ENCODE data around the gene EMB.

DNA sequence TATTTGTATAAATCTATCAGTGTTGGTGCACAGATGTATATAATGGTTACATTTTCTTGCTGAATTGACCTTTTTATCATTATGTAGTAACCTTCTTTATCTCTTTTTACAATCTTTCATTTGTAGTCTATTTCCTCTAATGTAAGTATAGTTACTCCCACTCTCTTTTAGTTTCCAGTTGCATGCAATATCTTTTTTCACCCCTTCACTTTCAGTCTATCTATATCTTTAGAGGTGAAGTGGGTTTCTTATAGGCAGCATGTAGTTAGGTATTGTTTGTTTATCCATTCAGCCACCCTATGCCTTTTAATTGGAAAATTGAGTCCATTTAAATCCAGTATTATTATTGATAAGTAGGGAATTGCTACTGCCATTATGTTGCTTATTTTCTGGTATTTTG, 6.1 kb upstream of the EMB start:
- TF ChIP-seq, protein P1, sequence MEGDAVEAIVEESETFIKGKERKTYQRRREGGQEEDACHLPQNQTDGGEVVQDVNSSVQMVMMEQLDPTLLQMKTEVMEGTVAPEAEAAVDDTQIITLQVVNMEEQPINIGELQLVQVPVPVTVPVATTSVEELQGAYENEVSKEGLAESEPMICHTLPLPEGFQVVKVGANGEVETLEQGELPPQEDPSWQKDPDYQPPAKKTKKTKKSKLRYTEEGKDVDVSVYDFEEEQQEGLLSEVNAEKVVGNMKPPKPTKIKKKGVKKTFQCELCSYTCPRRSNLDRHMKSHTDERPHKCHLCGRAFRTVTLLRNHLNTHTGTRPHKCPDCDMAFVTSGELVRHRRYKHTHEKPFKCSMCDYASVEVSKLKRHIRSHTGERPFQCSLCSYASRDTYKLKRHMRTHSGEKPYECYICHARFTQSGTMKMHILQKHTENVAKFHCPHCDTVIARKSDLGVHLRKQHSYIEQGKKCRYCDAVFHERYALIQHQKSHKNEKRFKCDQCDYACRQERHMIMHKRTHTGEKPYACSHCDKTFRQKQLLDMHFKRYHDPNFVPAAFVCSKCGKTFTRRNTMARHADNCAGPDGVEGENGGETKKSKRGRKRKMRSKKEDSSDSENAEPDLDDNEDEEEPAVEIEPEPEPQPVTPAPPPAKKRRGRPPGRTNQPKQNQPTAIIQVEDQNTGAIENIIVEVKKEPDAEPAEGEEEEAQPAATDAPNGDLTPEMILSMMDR (IDR thresholded peaks at IDR 0.05) = no peak
- no peak for TF ChIP-seq POLR2A (IDR thresholded peaks at IDR 0.05)
- TF ChIP-seq POLR2AphosphoS5 (IDR thresholded peaks at IDR 0.05) = no peak
